DMS 273 (cell line): Measurements from ENCODE around the gene BPI.
A peak's percentile ranks its signal among the peaks of the same experiment; 100 is the strongest.
"Not testable (repeated sequence)": the region's sequence is repeated elsewhere in the genome, so short reads cannot be mapped to it uniquely, and the experiment has no call there.

Source experiments
- DNase-seq: peaks from one replicate; lab custom pipeline; 2025; ENCODE audit not compliant: unreplicated experiment; lab: John Stamatoyannopoulos, UW

Gene BPI

DNA sequence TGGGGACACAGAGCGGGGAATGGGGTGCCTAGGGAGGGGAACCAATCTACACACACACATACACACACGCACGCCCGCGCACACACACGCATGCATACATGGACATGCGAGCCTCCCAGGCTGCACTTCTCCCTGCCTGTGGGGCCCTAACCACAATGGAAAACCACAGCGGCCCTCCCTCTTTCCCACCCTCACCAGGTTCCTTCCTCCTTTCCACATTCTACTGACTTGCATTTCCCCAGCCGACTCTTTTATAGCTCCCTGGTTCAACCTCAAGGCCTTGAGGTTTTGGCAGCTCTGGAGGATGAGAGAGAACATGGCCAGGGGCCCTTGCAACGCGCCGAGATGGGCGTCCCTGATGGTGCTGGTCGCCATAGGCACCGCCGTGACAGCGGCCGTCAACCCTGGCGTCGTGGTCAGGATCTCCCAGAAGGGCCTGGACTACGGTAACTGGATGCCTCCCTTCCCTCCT, at the start of gene BPI:
TSS of gene BPI (plus strand) at position 249 of the 472 bp plus-strand sequence. CDS start at position 317, 68 bp downstream.
- DNase-seq: no peak

DNA sequence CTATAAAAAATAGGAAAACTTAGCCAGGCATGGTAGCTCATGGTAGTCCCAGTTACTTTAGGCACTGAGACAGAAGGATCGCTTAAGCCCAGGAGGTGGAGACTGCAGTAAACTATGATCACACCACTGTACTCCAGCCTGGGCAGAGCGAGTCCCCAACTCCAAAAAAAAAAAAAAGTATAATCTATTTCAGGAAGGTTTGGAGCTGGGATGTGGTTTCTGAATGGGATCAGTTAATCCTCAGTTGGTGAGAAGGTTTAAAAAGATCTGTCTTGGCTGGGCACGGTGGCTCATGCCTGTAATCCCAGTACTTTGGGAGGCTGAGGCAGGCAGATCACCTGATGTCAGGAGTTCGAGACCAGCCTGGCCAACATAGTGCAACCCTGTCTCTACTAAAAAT, 49.3 kb upstream of the BPI start:
- DNase-seq: not testable (repeated sequence)

- DNase-seq: no peak
Measured at GRCh38 chr20:38255393-38255792, 48.6 kb upstream of the BPI start.

- no peak for DNase-seq
Measured at GRCh38 chr20:38256021-38256420, 47.9 kb upstream of the BPI start.

DNA sequence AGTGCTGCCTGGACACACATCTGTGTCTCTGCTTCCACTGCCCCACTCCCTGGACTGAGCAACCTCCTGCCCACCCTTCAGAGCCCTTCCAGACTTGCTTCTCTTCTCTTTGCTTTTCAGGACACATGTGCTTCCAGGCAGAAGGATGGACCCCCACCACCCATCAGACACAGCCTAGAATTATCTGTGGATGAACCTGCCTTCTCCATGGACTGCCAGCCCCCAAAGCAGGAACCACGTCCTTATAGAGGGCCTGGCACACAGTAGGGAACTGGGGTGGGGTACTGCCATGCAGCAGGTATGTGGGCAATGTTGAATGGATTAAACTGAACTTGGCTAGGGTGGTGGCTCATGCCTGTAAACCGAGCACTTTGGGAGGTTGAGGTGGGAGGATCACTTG, 47.0 kb upstream of the BPI start:
- DNase-seq: no peak

- DNase-seq: no peak
Measured at GRCh38 chr20:38258545-38259215, 45.3 kb upstream of the BPI start.

GRCh38 chr20:38260025-38260377, 44.0 kb upstream of the BPI start:
- DNase-seq: no peak

DNA sequence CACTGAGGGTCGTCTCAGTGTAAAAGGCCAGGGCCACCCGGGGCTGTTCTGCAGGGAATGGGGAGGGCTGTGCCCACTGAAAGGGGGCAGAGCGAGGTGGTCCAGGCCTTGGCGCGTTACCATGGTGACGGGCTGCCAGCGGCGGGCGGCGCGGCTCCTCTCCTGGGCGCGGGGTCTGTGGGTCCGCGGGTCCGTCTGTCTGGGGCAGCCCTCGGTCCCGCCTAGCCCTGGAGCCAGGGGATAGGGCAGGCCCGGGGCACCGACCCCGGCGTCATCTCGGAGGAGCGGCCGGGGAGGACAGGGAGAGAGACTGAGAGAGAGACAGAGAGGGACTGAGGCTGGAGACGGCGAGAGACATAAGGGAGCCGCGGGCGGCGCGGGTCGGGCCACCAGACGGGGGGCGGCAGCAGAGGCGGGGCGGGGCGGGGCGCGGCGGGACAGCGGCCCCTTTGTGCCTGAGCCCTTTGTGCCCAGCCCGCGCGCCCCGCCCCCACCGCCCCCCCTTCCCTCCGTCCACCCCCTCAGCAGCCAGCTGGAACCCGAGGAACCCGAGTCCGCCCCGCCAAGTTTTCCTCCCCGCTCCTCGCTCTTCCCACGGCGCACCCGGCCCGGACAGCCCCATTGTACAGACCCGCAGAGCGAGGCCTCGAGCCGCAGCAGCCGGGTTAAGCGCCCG, 43.4 kb upstream of the BPI start, which contains the start of gene KIAA1755:
TSS of gene KIAA1755 (minus strand) at position 358 of the 676 bp plus-strand sequence. CDS start at position 123, 235 bp downstream.
- DNase-seq: peak; percentile 74

DNA sequence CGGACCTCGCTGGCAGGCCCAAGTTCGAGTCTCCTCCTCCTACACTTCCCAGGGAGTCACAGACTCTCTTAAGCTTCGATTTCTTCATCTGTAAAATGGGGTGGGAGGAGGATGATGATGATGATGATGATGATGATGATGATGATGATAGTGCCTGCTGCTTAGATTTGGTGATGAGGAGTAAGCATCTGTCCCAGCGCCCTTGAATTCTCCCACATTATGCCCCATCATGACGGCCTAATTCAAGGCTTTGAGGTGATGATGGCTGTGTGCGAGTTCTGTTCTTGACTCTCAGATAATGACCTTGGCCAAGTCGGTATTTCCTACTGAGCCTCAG, 42.9 kb upstream of the BPI start:
- no peak for DNase-seq

DNA sequence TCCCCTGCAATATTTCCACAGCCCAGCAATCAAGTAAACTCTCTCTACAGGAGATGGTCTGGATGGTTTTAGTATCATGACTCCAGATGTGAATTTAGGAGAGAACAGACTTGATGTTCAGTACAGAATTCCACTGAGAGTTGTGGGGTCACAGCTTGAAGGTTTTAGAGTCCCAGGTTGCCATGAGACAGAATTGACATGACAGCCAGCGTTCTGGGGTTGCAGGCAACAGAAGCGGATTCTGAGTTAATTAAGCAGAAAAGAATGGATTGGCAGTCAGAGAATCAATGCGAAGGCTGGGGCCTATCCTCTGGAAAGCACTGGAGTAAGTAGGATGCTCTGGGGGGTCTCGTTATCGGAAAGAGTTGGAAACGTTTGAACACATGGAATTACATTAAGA, 41.0 kb upstream of the BPI start:
- DNase-seq: no peak

GRCh38 chr20:38266426-38266825, 37.5 kb upstream of the BPI start:
- no peak for DNase-seq

DNA sequence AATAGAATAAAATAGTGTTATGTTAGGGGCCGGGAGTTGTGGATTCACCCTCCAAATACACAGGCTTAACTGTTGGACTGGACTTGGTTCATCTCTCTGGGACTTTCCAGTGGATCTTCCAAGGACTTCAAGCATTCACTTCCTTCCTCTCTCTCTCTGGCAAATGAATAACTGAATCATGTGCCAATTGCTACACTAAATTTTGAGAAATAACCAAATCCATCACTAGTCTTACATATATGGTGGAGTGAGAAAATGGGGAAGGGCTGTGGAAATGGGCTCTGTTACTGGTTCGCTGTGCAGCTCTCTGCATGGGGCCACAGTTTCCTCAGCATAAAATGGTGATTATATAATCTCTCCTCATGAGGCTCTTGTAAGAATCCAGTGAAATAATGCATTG, 36.7 kb upstream of the BPI start:
- DNase-seq: no peak

GRCh38 chr20:38267901-38268514, 35.9 kb upstream of the BPI start:
- no peak for DNase-seq

DNA sequence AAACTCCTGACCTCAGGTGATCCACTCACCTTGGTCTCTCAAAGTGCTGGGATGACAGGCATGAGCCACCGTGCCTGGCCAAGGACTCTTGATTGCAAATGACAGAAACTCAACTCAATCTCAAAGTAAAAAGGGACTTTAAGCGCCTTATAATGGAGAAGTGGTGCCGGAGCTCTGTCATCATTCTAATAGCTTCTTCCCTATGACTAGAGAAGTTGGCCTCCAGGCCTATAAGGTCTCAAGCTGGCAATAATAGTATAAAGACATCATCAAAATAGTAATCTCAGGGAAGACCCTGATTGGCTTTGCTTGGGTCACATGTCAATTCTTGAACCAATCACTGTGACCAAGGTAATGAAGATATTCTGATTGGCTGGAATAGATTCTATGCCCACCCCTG, 34.9 kb upstream of the BPI start:
- DNase-seq: no peak

- DNase-seq: no peak
Measured at GRCh38 chr20:38269715-38270114, 34.2 kb upstream of the BPI start.

DNA sequence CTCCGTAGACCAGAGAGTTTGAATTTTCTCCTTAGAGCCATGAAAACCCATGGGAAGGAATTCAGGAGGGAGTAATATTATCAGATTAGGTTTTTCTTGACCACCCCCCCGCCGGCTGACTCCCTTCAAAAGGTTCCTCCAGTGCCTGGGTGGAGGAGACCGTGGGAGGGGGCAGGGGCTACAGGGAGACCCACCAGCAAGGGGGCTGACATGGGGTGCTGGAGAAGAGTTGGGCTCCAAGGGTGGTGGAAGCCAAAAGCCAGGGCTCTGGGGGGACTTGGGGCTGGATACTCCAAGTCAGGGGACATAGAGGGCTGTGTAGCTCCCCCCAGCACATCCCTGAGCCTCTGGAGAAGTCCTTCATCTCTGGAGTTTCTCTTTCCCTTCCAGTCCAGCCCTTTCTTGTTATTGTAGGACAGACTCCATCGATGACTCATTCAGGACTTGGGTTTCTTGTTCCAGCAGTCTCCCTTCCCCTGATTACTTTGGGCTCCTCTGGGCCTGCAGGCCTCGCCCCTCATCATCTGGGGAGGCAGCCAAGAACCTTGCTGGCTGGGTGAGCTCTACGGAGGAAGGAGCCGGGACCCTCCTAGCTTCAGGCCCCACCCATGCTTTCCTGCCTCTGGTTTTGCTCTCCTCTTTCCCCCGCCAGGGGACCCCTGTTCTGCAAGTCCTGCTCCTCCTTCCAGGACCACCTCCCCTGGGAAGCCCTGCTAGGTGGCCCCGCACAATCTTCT, 32.9 kb upstream of the BPI start:
- DNase-seq: peak; percentile 67

GRCh38 chr20:38271608-38272120, 32.3 kb upstream of the BPI start:
- no peak for DNase-seq

GRCh38 chr20:38272398-38272797, 31.6 kb upstream of the BPI start:
- no peak for DNase-seq

DNA sequence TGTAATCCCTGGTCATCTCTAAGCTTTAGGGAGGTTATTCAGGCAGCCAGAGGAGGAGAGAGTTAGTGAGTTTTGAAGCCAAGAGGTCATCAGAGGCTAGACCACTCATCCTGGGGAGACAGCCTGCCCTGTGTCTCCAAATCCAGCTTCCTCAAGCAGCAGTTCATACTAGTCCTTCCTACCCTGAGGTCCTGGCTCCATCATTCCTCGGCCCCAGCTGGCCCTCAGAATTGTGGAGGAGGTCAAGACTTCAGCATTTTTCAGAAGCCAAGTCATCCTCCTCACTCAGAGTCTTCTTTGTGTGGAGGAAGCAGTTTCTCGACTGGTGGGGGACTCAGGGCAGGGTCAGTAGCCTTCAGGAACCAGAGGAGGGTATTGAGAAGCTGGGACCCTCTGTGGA, 31.0 kb upstream of the BPI start:
- DNase-seq: no peak

- DNase-seq: no peak
Measured at GRCh38 chr20:38275815-38276550, 28.0 kb upstream of the BPI start.

DNA sequence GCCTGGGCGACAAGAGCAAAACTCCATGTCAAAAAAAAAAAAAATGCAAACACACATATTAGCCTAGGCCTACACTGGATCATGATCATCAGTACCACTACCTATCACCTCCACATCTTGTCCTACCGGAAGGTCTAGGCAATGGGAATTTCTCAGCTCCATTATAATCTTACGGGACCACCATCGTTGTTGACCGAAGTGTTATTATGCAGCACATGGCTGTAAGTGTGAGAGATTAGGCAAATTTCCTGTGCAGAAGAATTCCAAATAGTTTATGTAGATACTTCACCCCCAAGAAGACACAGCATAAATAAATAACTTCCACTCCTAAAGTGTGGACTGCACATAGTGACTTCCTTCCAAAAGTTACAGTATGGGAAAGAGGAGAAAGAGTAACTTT, 26.7 kb upstream of the BPI start:
- DNase-seq: no peak
